Nephron (organoid): ENCODE data around the gene BCL11A.
A peak's percentile ranks its signal among the peaks of the same experiment; 100 is the strongest.

ENCODE experiments used
- H3K27ac Mint-ChIP-seq, 3 experiments: 2 replicates each; pipeline ENCODE4 v1.8.0; 2020; ENCODE audit warnings: mixed read lengths in 3 of 3, mild to moderate bottlenecking in 2 of 3, moderate library complexity in 1 of 3
- H3K27me3 Mint-ChIP-seq: 2 replicates; pipeline ENCODE4 v1.8.0; 2021; ENCODE audit warnings: low read depth, mild to moderate bottlenecking, moderate library complexity, mixed read lengths
- H3K36me3 Mint-ChIP-seq: 2 replicates; pipeline ENCODE4 v1.8.0; 2020; ENCODE audit warnings: low read depth, mixed read lengths
- H3K4me1 Mint-ChIP-seq: 2 replicates; pipeline ENCODE4 v1.8.0; 2020; ENCODE audit warnings: mixed read lengths
- H3K4me3 Mint-ChIP-seq, 3 experiments: 2 replicates each; pipeline ENCODE4 v1.8.0; 2020; ENCODE audit warnings: mild to moderate bottlenecking in 3 of 3, mixed read lengths in 3 of 3, moderate library complexity in 2 of 3
- H3K9me3 Mint-ChIP-seq: 2 replicates; pipeline ENCODE4 v1.8.0; 2020; ENCODE audit warnings: mixed read lengths
- TF ChIP-seq, protein P1 (sequence below), 3 experiments: fragments of 200-600 bp; sonication (generic); IDR thresholded peaks; one replicate each; pipeline ENCODE4 v1.5.0; 2021; ENCODE audit warnings: antibody characterized with exemption in 3 of 3; ENCODE audit not compliant: unreplicated experiment in 3 of 3

Gene BCL11A

DNA sequence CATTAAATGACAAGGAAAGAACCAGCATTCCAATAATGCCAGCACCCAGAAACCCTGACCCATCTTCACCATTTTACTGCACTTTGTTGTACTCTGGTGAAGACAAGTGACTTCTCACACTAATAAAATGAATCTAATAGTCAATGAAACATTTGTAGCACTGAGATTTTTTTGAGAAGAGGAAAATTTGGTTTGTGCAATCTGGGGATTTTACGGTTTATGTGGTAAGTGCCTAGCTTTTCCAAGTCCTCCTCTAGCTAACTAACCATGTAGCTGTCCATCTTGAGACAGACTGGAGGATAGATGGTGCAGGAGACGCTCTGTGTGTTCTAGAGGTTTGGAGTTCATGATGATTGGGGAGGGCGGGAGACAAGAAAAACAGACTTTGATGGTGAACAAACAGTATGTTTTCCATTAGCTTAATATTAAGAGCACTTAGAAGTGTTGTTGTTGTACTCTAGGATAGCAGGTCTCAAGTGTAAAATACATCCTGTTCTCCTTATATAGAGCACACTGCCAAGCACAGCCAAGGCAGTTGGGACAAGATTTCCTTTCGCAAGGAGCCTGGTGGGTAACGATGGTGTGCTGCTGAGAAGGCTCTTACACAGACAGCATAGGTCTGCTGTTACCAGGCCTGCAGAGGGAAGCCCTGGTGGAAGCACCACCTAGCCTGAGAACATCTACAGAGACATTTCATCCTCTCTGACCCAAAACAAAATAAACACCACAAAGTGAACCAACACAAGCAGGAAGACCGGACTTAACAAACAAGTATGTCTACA is 83.7 kb downstream of the BCL11A start:
- no peaks in the 10 kb centered on the region for H3K9me3 Mint-ChIP-seq
- no peak overlapping the region for H3K4me3 Mint-ChIP-seq
- peak overlapping the region in 1 of 3 experiments; percentile 12 for H3K27ac Mint-ChIP-seq
- TF ChIP-seq, protein P1, sequence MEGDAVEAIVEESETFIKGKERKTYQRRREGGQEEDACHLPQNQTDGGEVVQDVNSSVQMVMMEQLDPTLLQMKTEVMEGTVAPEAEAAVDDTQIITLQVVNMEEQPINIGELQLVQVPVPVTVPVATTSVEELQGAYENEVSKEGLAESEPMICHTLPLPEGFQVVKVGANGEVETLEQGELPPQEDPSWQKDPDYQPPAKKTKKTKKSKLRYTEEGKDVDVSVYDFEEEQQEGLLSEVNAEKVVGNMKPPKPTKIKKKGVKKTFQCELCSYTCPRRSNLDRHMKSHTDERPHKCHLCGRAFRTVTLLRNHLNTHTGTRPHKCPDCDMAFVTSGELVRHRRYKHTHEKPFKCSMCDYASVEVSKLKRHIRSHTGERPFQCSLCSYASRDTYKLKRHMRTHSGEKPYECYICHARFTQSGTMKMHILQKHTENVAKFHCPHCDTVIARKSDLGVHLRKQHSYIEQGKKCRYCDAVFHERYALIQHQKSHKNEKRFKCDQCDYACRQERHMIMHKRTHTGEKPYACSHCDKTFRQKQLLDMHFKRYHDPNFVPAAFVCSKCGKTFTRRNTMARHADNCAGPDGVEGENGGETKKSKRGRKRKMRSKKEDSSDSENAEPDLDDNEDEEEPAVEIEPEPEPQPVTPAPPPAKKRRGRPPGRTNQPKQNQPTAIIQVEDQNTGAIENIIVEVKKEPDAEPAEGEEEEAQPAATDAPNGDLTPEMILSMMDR (IDR thresholded peaks at IDR 0.05; ENCODE audit: unreplicated experiment in 3 of 3) = no peak
- peaks cover 28% of the 10 kb centered on the region for H3K4me1 Mint-ChIP-seq
- H3K36me3 Mint-ChIP-seq = peaks cover 39% of the 10 kb centered on the region
- no peaks in the 10 kb centered on the region for H3K27me3 Mint-ChIP-seq

- Mint-ChIP-seq H3K27me3 (no peaks in the 10 kb centered on the region), H3K4me1 (peaks cover 36% of the 10 kb centered on the region), H3K36me3 (peaks cover 39% of the 10 kb centered on the region), H3K27ac (peak overlapping the region; percentile 25 to 75 (median 35)), H3K4me3 (no peak overlapping the region), H3K9me3 (no peaks in the 10 kb centered on the region)
- TF ChIP-seq, protein P1 (IDR thresholded peaks at IDR 0.05; ENCODE audit: unreplicated experiment in 3 of 3) = no peak
Observed at GRCh38 chr2:60468382-60469085, 84.9 kb downstream of the BCL11A start.

DNA sequence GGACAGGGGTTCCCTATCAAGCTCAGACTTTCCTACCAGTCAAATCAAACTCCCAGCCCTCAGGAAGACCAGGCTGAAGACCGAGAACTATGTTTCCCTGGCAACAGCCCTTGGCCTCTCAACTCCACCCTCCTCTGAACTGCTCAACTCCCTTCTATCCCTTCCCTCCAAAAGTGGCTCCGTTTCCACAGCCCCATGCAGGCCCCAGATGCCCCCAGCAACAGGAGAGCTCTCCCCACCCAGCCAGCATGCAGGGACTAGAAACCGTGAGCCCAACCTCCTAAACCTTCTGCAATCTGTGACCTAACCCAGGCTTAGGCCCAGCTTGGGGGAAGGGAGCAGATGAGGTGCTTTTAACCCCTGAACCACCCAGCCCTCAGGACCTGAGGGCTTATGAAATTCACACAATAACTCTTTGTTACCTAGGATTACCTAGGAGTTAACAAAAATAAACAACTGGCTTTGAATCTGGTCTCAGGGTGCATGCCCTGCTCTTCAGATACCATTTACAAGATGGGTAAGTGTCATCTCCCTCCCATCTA is 87.2 kb downstream of the BCL11A start:
- no peaks in the 10 kb centered on the region for H3K27me3 Mint-ChIP-seq
- H3K4me1 Mint-ChIP-seq = peaks cover 43% of the 10 kb centered on the region
- H3K4me3 Mint-ChIP-seq = no peak overlapping the region
- H3K27ac Mint-ChIP-seq = no peak overlapping the region
- no peaks in the 10 kb centered on the region for H3K9me3 Mint-ChIP-seq
- TF ChIP-seq, protein P1 (IDR thresholded peaks at IDR 0.05; ENCODE audit: unreplicated experiment in 3 of 3) = no peak
- H3K36me3 Mint-ChIP-seq = peaks cover 56% of the 10 kb centered on the region

DNA sequence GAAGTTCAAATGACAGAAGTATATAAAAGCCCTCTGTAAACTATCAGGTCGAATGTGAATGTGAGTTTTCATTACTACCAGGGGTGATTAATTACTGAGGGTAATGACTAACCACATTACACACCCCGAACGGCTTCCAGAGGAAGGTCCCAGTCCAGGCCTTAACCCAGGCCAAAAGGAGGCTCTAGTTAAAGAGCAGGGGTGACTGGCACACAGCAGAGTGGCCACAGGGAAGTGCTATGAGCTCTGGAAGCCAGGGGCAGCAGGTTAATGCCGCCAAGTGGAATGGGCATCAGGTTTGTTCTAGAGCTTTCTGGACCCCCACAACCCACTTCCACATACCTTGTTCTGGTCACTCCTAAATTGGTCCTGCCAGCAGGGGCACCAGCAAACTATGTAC is 87.7 kb downstream of the BCL11A start:
- Mint-ChIP-seq H3K36me3 (peaks cover 58% of the 10 kb centered on the region), H3K4me1 (peaks cover 38% of the 10 kb centered on the region), H3K4me3 (no peak overlapping the region), H3K9me3 (no peaks in the 10 kb centered on the region), H3K27me3 (no peaks in the 10 kb centered on the region), H3K27ac (peak overlapping the region in 1 of 3 experiments; percentile 30)
- TF ChIP-seq, protein P1 (IDR thresholded peaks at IDR 0.05; ENCODE audit: unreplicated experiment in 3 of 3) = no peak

DNA sequence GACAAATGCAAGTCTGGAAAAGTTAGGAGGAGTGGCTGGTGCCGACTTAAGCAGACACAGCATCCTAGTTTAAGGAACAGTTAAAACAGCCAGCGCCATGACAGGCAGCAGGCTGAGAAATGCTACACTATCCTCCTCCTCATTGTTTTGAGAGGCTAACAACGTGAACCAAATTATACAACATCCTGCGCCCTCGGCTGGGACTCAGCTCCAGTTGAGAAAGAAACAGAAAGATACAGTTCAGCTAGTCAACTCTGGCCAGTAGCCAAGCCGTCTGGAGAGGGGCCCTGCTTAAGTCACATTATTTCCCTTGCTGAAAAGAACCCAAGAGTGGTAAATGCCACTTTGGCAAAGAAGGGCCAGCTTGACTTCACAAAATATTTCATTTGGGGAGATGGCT is 90.2 kb downstream of the BCL11A start:
- H3K27me3 Mint-ChIP-seq = no peaks in the 10 kb centered on the region
- H3K27ac Mint-ChIP-seq = peak overlapping the region; percentile 59 to 83 (median 68)
- H3K4me3 Mint-ChIP-seq = peak overlapping the region in 1 of 3 experiments; percentile 3
- H3K4me1 Mint-ChIP-seq = peaks cover 19% of the 10 kb centered on the region
- no peaks in the 10 kb centered on the region for H3K9me3 Mint-ChIP-seq
- TF ChIP-seq, protein P1 (IDR thresholded peaks at IDR 0.05; ENCODE audit: unreplicated experiment in 3 of 3) = no peak
- H3K36me3 Mint-ChIP-seq = peaks cover 59% of the 10 kb centered on the region
